Retina (tissue), 1 donor: ENCODE measurements around the gene ATP9B.
A peak's percentile ranks its signal among the peaks of the same experiment; 100 is the strongest.
"Not testable (repeated sequence)": the region's sequence is repeated elsewhere in the genome, so short reads cannot be mapped to it uniquely, and the experiment has no call there.

Experiments
- DNase-seq: peaks from one replicate; pipeline ENCODE4 v3.0.0-alpha.2; 2016

ATP9B gene

GRCh38 chr18:79368681-79369080, 299.5 kb downstream of the ATP9B start:
- no peak for DNase-seq

GRCh38 chr18:79371561-79372121, 302.4 kb downstream of the ATP9B start:
- DNase-seq = no peak

GRCh38 chr18:79372461-79372860, 303.3 kb downstream of the ATP9B start:
- no peak for DNase-seq

- no peak for DNase-seq
Measured at GRCh38 chr18:79372991-79373390, 303.8 kb downstream of the ATP9B start.

- no peak for DNase-seq
Measured at GRCh38 chr18:79373736-79374135, 304.5 kb downstream of the ATP9B start.

GRCh38 chr18:79374408-79375171, 305.4 kb downstream of the ATP9B start:
- DNase-seq = no peak

GRCh38 chr18:79375441-79376154, 306.4 kb downstream of the ATP9B start:
- DNase-seq = no peak

- DNase-seq = not testable (repeated sequence)
Measured at GRCh38 chr18:79376661-79377060, 307.5 kb downstream of the ATP9B start.

GRCh38 chr18:79377187-79377891, 308.1 kb downstream of the ATP9B start:
- DNase-seq = no peak

GRCh38 chr18:79378536-79379250, 309.5 kb downstream of the ATP9B start:
- peak; percentile 92 for DNase-seq

- DNase-seq = no peak
Measured at GRCh38 chr18:79379251-79379905, 310.2 kb downstream of the ATP9B start.

- no peak for DNase-seq
Measured at GRCh38 chr18:79379931-79380815, 311.0 kb downstream of the ATP9B start.

- peak; percentile 74 for DNase-seq
Measured at GRCh38 chr18:79380816-79381806, 311.9 kb downstream of the ATP9B start.

- DNase-seq = no peak
Measured at GRCh38 chr18:79381811-79382311, 312.7 kb downstream of the ATP9B start.

- DNase-seq = no peak
Measured at GRCh38 chr18:79382681-79383387, 313.6 kb downstream of the ATP9B start.

- DNase-seq = no peak
Measured at GRCh38 chr18:79383388-79384056, 314.3 kb downstream of the ATP9B start.

- no peak for DNase-seq
Measured at GRCh38 chr18:79384151-79384807, 315.1 kb downstream of the ATP9B start.

GRCh38 chr18:79384834-79385233, 315.6 kb downstream of the ATP9B start:
- DNase-seq = no peak
